Activated naive CD4-positive, alpha-beta T cell treated with anti-CD3 and anti-CD28 coated beads, Interleukin-2, amount 50 U/mL, for 24 hours (primary cell): ENCODE data around the gene RAP1GAP2.

Experiments used
- H3K27ac Mint-ChIP-seq: one replicate; pipeline ENCODE4 v1.8.0; 2021; ENCODE audit warnings: mild to moderate bottlenecking, mixed read lengths
- H3K27me3 Mint-ChIP-seq: one replicate; pipeline ENCODE4 v1.8.0; 2021; ENCODE audit warnings: mixed read lengths
- H3K36me3 Mint-ChIP-seq: one replicate; pipeline ENCODE4 v1.8.0; 2021; ENCODE audit warnings: mixed read lengths
- H3K4me1 Mint-ChIP-seq: one replicate; pipeline ENCODE4 v1.8.0; 2021; ENCODE audit warnings: mixed read lengths
- H3K4me3 Mint-ChIP-seq: one replicate; pipeline ENCODE4 v1.8.0; 2021; ENCODE audit warnings: mild to moderate bottlenecking, mixed read lengths
- H3K9me3 Mint-ChIP-seq: one replicate; pipeline ENCODE4 v1.8.0; 2021; ENCODE audit warnings: mixed read lengths

The RAP1GAP2 gene

DNA sequence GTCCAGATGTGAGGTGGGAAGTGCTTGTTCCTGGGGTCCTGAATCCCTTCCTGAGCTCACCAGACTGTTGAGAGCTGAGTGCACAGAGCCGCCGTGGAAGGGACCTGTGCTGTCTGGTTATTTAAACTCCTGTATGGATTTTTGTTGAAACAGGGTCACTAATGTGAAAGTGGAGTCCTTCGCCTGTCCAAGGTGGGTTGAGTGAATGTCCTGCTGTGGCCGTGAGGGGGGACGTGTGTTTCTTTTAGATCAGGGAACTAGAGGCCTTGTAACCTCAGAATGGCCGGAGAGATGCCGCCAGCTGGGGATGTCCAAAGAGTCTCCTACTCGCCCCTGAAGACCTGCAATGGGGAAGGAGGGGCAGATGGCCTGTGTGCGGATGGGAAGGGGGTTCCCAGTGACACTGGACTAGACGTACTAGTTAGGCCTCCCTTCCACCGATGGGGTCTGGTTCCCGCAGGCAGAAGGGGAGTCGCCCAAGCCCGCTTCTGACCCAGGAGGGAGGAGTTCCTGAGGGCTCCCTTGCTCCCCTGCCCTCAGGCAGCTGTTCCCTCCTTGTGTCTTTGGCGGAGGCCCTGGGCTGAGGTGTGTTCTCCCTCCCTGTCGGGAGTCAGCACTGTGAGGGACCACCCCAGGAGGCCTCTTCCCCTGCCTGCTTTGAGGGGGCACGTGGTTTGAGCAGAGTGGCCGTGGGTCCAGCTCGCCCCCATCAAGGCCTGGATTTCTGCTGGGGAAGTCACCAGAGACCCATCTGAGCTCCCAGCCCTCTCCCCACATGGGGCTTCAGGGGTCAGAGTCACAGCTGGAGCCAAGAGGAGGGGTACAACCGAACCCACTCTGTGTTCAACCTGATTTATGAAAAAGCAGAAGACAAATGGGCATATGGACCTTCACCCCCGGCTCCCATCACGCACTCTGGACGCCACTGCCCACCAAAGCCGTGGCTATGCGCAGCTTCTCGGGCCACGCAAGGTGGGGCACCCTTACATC lies 236.3 kb downstream of the RAP1GAP2 start:
- H3K9me3 Mint-ChIP-seq: no peaks in the 10 kb centered on the region
- no peaks in the 10 kb centered on the region for H3K4me1 Mint-ChIP-seq
- no peak overlapping the region for H3K4me3 Mint-ChIP-seq
- H3K27ac Mint-ChIP-seq: no peak overlapping the region
- no peaks in the 10 kb centered on the region for H3K27me3 Mint-ChIP-seq
- H3K36me3 Mint-ChIP-seq: peaks cover 7% of the 10 kb centered on the region

DNA sequence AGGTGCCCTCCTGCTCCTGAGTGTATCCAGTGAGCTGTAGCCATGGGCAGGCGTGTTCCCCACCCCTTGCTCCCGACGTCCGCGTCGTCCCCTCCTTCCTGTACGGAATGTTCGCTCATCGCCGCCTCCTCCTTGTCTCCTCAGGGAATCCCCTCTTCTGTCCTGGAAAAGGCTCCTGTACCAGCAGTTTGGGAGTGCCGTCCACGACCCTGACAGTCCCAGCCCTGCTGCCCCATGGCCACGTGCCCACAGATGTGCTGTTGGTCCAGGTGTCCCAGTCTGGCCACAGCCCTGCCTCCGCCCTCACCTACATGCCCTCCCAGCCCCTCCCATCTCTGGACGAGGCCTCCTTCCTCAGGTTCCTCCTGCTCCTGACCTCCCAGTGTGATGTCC lies 237.0 kb downstream of the RAP1GAP2 start:
- no peak overlapping the region for H3K4me3 Mint-ChIP-seq
- H3K27ac Mint-ChIP-seq: no peak overlapping the region

DNA sequence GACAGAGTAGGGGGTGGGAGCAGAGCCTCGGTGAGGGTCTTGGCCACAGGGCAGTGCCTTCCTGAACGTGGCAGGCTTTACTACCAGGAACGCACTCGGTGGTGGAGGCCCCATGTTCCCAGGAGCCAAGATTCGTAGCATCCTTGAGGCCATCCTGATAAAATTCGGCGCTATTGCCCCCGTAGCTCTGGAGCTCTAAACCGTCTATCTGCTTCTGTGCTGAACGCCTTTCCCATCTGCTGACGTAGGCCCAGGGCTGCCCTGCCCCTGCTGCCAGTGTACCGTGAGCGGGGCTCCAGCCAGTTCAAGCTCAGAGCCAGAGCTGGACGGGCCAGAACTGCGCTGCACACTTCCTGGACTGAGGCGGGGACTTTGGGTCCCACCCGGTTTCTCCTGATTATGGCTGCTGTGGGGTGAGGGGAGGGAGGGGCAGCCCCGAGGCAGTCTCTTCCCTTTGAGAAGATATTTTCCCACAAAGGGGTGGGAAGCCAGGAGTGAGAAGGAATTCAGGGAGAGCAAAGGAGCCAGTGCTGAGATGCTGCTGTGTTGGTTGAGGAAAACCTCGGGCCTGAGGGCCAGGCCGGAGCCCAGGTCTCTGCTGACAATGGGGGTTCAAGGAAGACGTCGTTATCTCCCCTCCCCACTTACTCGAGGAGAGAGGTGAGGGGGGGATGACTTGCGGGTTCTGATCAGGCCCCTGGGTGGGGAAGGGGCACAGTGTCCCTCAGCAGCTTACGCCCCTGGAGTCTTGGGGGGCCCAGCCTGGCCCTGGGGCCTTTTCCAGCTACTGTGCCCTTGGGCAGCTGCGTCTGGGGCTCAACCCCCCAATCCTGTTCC lies 237.7 kb downstream of the RAP1GAP2 start:
- Mint-ChIP-seq H3K27ac (no peak overlapping the region), H3K27me3 (no peaks in the 10 kb centered on the region), H3K4me3 (no peak overlapping the region), H3K4me1 (peaks cover 2% of the 10 kb centered on the region), H3K36me3 (no peaks in the 10 kb centered on the region), H3K9me3 (no peaks in the 10 kb centered on the region)

More for the DNA sequence above, 237.0 kb downstream of the RAP1GAP2 start:
- H3K36me3 Mint-ChIP-seq: peaks cover 2% of the 10 kb centered on the region
- no peaks in the 10 kb centered on the region for H3K9me3 Mint-ChIP-seq
- H3K27me3 Mint-ChIP-seq: no peaks in the 10 kb centered on the region
- H3K4me1 Mint-ChIP-seq: no peaks in the 10 kb centered on the region

DNA sequence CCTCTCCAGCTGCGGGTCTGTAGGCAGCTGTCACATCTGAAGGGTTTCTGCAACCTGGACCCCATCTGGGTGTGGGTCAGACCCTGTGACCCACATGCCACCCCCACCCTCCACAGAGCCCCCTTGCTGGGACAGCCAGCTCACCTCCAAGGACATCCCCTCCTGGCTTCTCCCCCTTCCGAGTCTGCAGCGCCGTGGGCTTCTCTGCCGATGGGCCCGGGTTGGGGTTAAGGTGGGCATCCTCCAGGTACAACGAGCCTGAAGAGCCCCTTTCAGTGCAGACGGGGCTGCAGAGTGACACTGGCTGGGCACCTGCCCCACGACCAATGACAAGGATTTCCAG lies 238.3 kb downstream of the RAP1GAP2 start:
- no peak overlapping the region for H3K4me3 Mint-ChIP-seq
- no peaks in the 10 kb centered on the region for H3K36me3 Mint-ChIP-seq
- H3K27me3 Mint-ChIP-seq: no peaks in the 10 kb centered on the region
- no peak overlapping the region for H3K27ac Mint-ChIP-seq
- no peaks in the 10 kb centered on the region for H3K9me3 Mint-ChIP-seq
- H3K4me1 Mint-ChIP-seq: peaks cover 5% of the 10 kb centered on the region

DNA sequence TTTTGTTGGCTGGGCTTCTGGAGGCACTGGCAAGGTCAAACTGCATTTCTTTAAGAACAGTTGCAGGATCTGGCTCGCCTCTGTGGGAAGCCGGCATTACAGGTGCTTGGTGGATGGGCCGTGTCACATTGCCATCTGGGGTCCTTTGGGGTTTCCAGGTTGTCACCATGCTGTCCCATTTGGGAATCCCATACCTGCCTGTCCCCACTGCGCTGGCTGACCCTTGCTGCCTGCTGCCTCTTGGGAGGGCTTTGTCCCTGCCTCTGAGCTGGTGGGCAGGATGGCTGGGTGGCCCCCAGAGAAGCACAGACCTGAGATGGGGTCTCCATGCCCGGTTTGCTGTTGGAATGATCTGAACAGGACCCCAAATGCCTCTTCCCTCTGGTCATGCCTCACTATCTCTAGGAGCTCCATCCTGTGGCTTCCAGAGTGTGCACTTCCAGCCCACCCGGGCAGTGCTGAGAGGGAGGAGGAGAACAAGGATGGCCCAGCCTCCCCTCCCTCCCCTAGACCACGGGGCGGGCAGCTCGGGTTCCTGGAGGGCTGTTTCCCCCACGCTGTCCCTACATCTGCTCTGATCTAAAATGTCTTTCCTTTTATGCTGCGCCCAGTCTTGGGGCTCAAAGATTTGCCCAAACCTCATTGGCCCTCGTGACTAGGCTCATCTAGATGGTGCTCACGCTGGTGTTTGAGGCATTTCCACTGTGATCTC lies 239.2 kb downstream of the RAP1GAP2 start:
- Mint-ChIP-seq H3K27me3 (no peaks in the 10 kb centered on the region), H3K9me3 (no peaks in the 10 kb centered on the region), H3K27ac (no peak overlapping the region), H3K36me3 (no peaks in the 10 kb centered on the region), H3K4me1 (peaks cover 5% of the 10 kb centered on the region), H3K4me3 (no peak overlapping the region)

DNA sequence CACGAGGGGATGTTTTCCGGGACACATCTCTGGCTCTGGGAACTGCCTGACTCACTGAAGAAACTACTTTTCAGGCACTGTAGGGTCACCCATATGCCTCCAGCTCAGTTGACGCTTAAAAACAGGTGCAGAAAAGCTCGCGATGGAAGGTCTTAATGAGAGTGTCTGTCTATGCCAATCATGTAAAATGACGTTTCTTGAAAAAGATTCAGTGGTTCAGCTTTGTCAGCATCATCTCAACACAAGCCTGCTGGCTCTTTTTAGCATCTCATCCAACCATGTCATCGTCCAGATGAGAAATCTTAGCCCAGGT lies 239.7 kb downstream of the RAP1GAP2 start:
- H3K4me3 Mint-ChIP-seq: no peak overlapping the region
- H3K4me1 Mint-ChIP-seq: peaks cover 5% of the 10 kb centered on the region
- no peaks in the 10 kb centered on the region for H3K27me3 Mint-ChIP-seq
- no peaks in the 10 kb centered on the region for H3K9me3 Mint-ChIP-seq
- H3K36me3 Mint-ChIP-seq: no peaks in the 10 kb centered on the region
- no peak overlapping the region for H3K27ac Mint-ChIP-seq

DNA sequence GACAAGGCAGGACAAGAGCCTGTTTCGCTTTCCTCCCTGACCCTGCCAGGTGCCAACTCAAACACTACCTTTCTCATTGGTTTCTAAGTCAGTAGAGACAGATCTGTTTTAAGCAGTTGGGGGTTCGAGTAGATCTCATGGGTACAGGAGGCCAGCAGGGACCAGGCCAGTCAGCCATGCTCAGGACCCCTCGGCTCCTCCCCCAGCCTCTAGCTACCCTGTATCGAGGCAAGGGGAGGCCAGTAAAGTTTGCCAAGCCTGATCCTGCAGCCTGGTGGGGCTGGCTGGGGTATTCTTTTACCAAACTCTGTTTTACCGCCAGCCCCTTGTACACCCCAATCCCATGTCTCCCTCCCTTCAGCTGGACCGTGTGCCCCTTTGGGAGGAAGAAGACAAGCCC lies 240.6 kb downstream of the RAP1GAP2 start:
- Mint-ChIP-seq H3K27ac (no peak overlapping the region), H3K4me3 (no peak overlapping the region), H3K27me3 (peaks cover 2% of the 10 kb centered on the region), H3K36me3 (no peaks in the 10 kb centered on the region), H3K4me1 (peaks cover 5% of the 10 kb centered on the region), H3K9me3 (no peaks in the 10 kb centered on the region)

DNA sequence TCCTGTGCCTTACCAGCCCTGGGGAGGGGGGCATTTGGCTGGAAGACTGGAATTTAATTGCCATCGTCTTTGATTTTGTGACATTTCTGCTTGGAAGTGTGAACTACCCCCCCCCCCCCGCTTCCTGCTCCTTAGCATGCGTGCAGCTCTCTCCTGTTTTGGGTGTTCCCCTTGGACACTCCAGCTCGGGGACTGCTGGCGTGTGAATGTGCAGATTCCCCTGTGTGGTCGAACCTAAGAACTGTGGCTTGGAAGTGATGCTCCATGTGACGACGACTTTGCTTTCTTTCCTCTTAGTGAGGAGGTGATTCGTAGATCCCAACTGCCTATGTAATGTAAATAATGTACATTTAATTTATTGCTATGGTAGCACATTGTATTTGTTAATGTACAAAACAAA lies 241.0 kb downstream of the RAP1GAP2 start:
- peaks cover 2% of the 10 kb centered on the region for H3K36me3 Mint-ChIP-seq
- H3K4me1 Mint-ChIP-seq: peaks cover 5% of the 10 kb centered on the region
- no peak overlapping the region for H3K27ac Mint-ChIP-seq
- no peak overlapping the region for H3K4me3 Mint-ChIP-seq
- peaks cover 2% of the 10 kb centered on the region for H3K27me3 Mint-ChIP-seq
- H3K9me3 Mint-ChIP-seq: no peaks in the 10 kb centered on the region

DNA sequence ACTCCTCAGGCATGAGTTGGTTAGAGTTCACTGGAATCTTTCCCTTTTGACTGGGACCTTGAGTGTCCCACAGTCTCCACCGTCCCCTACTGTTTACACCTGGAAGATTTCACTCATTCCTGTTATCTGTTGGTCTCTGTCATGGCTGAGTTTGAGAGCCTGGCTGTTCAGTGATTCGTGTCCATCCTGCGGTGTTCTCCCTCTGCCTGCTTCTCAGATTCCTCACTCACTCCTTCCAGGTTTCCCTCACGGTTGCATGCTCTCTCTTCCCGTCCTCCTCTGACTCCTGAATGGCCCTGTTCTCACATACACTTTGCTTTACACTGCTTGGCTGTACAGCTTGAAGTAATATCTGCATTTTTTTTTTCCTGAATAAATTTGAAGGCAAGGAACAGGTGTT lies 242.7 kb downstream of the RAP1GAP2 start:
- peaks cover 2% of the 10 kb centered on the region for H3K27me3 Mint-ChIP-seq
- H3K4me1 Mint-ChIP-seq: peaks cover 5% of the 10 kb centered on the region
- H3K27ac Mint-ChIP-seq: no peak overlapping the region
- no peaks in the 10 kb centered on the region for H3K9me3 Mint-ChIP-seq
- peaks cover 3% of the 10 kb centered on the region for H3K36me3 Mint-ChIP-seq
- no peak overlapping the region for H3K4me3 Mint-ChIP-seq

DNA sequence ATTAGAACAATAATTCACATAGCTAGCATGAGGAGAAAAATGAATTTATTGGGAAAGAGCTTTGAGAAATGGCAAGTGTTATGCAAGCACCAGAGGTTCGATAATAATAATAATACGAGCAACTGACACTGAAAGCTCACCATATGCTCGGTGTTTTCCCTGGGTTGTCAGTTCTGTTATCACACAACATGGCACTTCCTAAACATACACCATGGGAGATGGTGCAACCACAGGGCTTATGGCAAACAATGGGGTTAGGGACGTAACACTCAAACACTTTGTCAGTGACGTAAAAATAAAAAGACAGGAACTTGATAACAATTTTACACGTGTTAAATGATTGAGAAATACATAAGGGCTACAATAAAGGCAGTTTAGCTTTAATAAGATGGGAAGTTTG lies 243.5 kb downstream of the RAP1GAP2 start:
- H3K27ac Mint-ChIP-seq: no peak overlapping the region
- peaks cover 3% of the 10 kb centered on the region for H3K36me3 Mint-ChIP-seq
- peaks cover 2% of the 10 kb centered on the region for H3K27me3 Mint-ChIP-seq
- H3K4me1 Mint-ChIP-seq: peaks cover 5% of the 10 kb centered on the region
- H3K4me3 Mint-ChIP-seq: no peak overlapping the region
- H3K9me3 Mint-ChIP-seq: peaks cover 3% of the 10 kb centered on the region

DNA sequence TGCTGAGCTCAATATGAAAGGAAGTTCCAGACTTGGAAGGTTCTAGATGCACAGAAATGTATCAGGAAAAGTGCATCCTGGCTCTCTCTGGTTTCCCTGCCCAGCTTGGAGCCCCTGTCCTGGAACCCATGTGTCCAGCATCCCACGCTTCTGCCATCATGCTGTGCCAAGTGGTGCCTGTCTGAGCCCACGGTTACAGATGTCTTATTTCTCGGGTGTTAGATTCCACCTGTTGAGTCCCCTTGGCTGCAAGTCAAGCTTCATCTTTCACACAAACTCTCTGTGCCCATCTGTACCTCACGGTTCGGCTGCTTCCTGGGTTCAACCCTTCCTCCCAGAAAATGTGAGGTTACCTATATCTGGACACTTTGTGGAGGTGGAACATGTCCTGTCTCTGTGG lies 244.6 kb downstream of the RAP1GAP2 start:
- Mint-ChIP-seq H3K4me1 (peaks cover 5% of the 10 kb centered on the region), H3K27ac (no peak overlapping the region), H3K4me3 (no peak overlapping the region), H3K9me3 (peaks cover 3% of the 10 kb centered on the region), H3K36me3 (peaks cover 3% of the 10 kb centered on the region), H3K27me3 (peaks cover 2% of the 10 kb centered on the region)

DNA sequence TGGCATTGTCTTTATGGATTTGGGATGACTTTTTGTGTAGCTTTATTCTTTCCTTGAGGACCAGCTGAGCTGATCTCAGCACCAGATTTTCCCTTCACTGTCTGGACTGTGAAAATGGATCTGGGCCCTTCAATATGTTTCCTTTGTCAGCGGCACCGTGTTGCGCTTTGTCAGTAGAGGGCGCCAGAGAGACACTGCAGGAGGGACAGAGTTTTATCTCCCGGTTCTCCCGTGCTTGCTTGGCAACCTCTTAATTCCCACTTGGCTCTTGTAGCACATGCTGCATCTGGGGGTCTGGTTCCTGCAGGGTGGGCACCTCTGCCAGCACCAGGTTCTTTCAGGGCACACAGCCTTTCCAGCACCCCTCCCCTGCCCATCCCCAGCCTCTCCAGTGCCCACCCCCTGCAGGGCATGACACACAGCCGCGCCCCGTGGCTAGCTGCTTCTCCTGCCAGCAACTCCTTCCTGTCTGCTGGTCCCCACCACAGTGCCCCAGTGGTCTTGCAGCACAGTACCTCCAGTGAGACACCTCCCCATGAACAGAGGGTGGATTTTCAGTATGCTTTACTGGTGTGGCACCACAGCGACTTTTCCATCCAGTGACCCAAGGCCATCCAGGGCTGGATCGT lies 247.6 kb downstream of the RAP1GAP2 start:
- H3K27me3 Mint-ChIP-seq: peaks cover 3% of the 10 kb centered on the region
- H3K36me3 Mint-ChIP-seq: peaks cover 3% of the 10 kb centered on the region
- no peak overlapping the region for H3K27ac Mint-ChIP-seq
- peaks cover 3% of the 10 kb centered on the region for H3K9me3 Mint-ChIP-seq
- no peak overlapping the region for H3K4me3 Mint-ChIP-seq
- peaks cover 4% of the 10 kb centered on the region for H3K4me1 Mint-ChIP-seq

DNA sequence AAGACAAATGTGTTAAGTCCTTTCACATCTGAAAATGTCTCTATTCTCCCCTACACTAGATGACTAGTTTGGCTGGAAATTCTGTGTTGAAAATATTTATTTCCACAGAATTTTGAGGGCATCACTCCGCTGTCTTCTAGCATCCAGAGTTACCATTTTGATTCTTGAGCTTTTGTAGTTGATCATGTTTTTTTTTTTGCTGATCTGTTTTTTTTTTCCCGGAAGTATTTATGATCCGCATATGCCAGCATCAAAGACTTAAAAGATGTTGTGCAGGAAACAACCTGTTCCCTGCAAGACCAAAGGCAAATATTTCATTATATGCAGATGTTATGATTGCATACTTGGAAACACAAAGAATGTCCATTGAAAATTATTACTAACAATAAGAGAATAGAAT lies 250.5 kb downstream of the RAP1GAP2 start:
- H3K9me3 Mint-ChIP-seq: peaks cover 3% of the 10 kb centered on the region
- H3K27ac Mint-ChIP-seq: no peak overlapping the region
- H3K27me3 Mint-ChIP-seq: peaks cover 1% of the 10 kb centered on the region
- H3K4me1 Mint-ChIP-seq: peaks cover 3% of the 10 kb centered on the region
- H3K4me3 Mint-ChIP-seq: no peak overlapping the region
- H3K36me3 Mint-ChIP-seq: peaks cover 3% of the 10 kb centered on the region

DNA sequence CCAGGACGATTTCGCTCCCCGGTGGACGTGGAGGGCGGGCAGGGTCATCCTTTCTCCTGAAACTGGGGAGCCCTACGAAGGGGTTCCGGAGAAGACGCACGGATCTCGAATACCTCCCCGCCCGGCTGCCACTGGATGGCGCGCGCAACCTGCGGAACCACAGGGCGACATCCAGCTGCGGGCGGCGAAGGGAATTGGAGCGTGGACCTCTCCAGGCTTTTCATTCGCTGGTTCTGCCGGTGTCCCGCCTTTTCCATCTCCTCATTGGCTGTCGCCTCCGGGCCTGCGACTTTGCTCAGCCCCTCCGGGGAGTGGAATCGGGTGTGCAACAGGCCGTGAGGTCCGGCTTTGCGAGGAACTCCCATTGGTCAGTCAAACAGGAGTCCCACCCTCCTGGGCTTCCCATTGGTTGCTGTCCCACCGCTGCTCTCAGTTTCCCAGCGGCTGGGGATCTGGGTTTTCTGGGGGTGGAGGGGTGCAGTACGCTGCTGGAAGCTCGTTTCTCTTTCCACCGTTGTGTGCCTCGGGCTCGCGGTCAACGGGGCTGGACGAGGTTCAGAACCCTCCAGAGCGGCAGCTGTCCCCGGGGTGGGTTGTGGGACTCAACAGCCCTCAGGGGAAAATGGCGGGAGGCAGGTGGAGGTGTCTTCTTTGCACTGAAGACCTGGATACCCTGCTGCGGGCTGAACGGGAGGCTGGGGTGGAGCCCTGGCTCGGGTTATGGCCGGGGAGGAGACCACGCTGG lies 252.7 kb downstream of the RAP1GAP2 start:
- Mint-ChIP-seq H3K27ac (peak overlapping the region; percentile 80), H3K4me1 (peaks cover 3% of the 10 kb centered on the region), H3K4me3 (peak overlapping the region; percentile 95), H3K9me3 (peaks cover 3% of the 10 kb centered on the region), H3K27me3 (peaks cover 1% of the 10 kb centered on the region), H3K36me3 (no peaks in the 10 kb centered on the region)
